Measurements from ENCODE around the gene DRGX.

DRGX gene

GRCh38 chr10:49334964-49335363 is 60.9 kb downstream of the DRGX start:
- ATAC-seq: no peak

DNA sequence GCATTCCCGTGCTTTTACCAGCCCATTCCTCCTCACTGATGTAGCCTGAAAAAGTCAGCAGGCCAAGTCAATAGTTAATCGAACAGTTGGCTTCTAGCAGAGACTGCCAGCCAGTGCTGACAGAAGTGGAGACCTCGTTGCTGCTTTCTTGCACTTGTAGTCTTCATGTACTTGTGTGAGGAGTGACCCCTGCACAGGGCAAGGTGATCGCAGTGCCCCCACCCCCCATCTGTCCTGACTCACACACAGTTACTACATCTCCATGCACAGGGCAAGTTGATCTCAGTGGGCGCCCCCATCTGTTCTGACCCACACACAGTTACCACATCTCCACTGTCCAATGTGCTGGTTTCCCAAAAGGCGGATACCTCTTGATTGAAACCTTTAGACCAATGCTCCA is 62.7 kb downstream of the DRGX start:
- no peak for ATAC-seq

DNA sequence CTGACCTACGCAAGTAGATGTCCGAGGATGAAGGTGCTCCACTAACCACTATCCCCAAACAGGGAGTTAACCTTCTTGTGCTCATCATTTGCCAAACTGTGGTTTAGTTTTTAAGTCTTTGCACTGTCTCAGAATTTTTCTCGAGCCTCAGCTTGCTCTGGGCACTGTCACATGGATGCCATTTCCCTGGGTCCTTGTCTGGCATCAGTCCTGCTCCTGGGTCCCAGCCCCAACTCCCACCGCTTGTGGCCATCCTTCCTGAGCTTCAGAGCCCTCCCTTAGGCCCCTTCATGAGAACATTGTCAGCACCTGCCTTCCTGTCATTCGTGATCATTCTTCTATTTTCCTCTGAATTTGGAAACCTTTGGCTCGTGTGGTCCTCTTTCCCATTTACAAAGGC is 63.1 kb downstream of the DRGX start:
- ATAC-seq: no peak

- ATAC-seq: no peak
Observed at GRCh38 chr10:49332333-49332732, 63.6 kb downstream of the DRGX start.

DNA sequence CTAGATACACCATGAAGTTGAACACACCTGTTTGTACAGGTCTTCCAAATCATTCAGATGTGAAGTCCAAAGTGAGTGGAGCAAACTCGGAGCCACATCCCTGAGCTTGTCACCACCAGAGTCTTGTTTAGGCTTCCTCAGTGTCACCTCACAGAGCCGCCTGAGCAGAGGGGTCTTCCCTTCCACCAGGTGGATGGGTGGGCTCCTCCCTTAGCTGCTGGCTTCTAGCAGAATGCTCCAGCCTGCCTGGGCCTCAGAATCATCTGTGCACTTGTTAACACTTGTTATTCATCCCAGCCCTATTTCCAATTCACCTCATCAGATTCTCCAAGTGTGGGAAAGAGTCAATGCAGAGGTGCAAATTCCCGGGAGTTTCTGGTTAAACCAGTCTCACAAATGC is 64.5 kb downstream of the DRGX start:
- no peak for ATAC-seq

- no peak for ATAC-seq
Observed at GRCh38 chr10:49330127-49330665, 65.7 kb downstream of the DRGX start.

DNA sequence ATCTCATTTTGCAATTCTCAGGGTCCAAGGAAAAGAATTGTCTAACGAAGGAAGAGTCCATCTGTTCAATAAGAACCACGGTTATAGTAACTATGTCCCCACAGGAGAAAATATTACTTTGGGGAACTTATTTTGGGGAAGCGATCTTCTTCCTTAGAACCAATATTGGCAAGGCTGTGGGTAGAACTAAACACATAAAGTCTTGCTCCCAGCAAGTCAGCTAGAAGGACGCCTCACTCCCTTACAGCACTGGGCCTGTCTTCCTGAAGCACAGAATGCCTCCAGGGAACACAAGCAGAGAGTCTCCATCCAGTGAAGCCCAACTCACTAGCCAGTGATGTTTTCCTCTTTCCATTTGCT is 66.8 kb downstream of the DRGX start:
- ATAC-seq: no peak

- no peak for ATAC-seq
Observed at GRCh38 chr10:49328401-49329145, 67.3 kb downstream of the DRGX start.

DNA sequence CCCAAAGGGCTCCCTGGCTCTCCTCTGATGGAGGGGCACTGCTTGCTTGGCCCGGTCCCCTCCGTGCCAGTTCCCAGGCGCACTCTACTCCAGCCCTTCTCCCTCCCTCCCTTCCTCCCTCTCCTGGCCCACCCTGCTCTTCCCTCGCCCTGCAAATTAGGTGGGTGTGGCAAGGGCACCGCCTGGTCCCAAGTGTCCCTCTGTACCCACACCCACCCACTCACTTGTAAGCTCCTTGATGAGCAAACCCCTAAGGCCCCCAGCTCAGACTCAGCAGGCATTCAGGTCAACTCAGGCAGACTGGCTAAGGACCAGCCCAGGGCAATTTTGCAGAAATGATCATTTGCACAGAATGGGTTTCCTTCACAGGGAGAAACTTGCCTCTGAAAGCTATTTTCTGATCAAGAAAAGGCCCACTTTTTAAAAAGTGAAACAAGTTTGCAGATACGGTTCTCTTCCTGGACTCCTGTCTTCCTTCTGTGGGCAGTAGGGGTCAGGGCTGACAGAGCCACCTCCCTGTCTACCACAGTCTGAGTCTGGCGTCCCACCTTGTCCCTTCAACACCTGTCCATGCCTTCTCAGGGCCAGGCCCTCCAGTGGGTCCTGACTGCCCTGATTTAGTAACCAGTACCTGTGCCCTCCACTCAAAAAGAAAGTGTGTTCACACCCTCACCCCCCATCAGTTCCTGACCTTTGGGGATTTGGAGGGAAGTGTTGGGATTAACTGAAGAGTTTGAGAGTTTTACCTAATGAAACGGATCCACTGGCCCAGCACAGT is 68.7 kb downstream of the DRGX start:
- no peak for ATAC-seq

DNA sequence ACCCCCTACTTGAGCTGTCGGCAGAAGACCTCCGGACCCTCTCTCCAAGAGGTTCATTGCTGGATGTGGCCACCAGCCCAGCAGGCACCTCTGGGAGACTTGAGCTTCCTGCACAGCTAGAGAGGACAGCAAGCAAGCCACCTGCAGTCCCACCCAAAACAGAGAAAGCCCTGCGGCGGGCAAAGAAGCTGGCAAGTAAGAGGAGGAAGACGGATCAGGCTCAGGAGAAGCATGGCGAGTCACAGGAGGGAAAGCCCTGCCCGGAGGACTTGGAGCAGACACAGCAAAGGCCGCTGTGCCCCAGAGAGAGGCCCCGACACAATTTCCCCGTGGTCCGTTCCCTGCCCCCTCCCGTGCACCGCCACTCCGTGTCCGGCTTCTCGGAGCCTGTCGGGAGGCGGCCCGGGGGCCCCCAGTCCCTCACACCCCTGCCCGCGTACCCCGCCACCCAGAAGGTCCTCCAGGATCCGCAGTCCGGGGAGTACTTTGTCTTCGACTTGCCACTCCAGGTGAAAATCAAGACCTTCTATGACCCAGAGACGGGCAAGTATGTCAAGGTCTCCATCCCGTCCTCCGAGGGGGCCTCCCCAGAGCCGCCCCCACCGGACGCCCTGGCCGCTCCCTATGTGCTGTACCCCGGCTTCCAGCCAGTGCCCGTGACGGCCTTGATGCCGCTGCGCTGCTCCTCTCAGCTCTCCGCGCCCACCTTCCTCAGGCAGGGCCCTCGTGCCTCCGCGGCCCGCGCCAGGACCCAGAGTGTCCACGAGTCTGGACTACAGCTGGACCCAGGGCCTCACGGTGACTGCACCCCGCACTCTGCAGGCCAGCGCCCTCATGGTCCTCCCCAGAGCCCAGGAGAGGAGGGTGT is 69.7 kb downstream of the DRGX start:
- no peak for ATAC-seq

- ATAC-seq: no peak
Observed at GRCh38 chr10:49325131-49325915, 70.6 kb downstream of the DRGX start.

DNA sequence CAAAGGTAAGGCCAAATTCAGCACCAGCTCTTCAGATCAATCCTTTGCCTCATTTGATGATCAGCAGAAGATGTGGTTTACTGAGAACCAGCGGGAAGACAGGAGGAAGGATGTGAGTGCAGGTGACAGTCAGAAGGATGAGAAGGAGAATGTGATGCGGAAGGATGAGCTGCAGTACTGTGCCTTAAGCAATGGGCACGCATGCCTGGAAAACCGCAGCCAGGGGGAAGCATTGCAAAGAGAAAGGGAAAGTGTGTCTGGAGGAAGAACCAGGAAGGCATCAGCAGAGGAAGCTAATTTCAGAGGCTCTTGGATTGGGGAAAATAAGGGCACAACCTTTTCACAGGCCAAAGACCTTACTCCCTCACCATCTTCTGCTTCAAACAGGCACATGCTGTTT is 71.2 kb downstream of the DRGX start:
- no peak for ATAC-seq

DNA sequence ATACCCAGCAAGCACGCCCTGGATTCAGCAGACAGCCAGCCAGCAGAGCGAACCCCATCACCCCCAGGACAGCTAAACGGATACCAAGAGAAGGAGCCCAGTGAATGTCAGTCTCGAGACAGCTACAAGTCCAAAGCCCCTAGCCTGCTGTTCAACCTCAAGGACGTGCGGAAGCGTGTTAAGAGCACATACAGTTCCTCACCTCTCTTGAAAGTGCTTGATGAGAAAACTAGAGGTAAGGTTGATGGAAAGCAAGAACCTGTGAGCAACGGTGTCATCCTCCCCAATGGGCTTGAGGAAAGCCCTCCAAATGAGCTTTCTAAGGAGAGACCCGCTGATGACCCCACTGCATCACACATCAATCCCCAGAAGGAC is 72.0 kb downstream of the DRGX start:
- no peak for ATAC-seq

DNA sequence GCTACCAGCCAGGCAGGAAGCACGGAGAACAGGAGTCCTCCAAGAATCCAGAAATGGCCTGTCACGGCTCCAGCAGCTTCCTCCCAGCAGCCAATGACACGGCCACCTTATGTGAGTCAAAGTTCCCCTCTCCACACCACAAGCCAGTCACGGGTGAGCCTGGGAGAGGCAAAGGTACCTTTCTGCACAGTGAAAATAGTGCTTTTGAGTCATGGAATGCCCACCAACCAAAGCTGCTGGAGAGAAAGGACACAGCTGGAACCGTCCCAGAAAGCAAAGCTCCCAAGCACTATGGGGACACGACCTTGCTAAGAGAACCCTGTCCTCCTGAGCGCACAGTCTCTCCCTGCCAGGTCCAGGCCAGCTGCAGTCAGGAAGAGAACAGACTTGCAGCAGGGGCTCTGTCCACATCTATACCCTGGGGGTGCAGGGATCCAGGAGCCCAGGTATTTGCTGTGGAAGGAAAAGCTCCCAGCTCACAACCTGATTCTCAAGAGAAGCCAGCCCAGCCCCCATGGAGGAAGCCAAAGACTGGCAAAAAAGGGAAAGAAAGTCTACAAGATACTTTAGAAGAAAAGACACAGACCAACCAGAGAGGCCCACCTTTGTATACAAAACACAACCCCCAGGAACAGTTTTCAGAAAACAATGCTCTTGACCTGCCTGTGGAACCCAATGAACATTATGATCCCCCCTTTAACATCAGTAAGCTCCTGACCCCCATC is 72.6 kb downstream of the DRGX start:
- no peak for ATAC-seq

- no peak for ATAC-seq
Observed at GRCh38 chr10:49322371-49323170, 73.3 kb downstream of the DRGX start.

DNA sequence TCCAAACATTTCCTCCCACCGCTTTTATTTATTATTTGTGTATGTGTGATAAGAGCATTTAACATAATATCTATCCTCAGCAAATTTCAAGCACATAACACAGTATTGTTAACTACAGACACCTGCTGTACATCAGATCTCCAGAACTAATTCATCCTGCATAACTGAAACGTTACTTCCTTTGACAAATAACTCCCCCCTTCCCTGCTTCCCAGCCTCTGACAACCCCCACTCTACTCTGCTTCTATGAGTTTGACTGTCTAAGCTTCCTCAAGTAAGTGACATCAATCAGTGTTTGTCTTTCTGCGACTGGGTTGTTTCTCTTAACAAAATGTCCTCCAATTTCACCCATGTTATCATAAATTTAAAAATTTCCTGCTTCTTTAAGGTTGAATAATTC is 74.9 kb downstream of the DRGX start:
- ATAC-seq: no peak

- ATAC-seq: no peak
Observed at GRCh38 chr10:49320191-49320590, 75.7 kb downstream of the DRGX start.

DNA sequence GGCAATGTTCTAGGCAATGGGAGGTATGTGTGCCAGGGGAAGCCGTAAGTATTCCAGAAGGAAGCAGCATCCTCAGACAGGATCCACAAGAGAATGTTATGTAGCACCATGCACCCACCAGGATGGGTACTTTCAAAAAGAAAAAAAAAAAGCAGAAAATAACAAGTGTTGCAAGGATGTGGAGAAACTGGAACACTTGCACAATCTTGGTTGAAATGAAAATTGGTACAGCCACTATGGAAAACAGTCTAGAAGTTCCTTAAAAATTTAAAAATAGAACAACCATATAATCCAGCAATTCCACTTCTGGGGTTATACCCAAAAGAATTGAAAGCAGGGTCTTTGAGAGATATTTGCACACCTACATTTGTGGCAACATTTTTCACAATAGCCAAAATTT is 76.7 kb downstream of the DRGX start:
- ATAC-seq: no peak

DNA sequence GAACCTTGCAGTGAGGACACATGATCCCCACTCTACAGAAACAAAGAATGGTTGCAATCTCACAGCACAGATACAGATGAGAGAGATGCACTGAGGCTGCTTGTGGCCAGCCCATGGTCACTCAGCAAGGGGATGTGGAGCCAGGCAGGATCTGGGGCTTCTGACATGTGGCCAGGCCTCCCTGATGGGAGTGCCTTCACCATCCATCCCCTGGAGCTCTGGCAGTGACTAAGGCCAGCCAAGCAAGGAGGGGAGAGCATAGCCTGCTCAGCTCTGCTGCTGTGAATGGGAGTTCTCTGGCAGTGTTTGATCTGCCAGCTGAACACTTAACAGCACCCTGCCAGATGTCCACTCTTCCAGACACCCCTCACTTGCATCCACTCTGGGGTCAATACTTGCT is 77.1 kb downstream of the DRGX start:
- no peak for ATAC-seq

DNA sequence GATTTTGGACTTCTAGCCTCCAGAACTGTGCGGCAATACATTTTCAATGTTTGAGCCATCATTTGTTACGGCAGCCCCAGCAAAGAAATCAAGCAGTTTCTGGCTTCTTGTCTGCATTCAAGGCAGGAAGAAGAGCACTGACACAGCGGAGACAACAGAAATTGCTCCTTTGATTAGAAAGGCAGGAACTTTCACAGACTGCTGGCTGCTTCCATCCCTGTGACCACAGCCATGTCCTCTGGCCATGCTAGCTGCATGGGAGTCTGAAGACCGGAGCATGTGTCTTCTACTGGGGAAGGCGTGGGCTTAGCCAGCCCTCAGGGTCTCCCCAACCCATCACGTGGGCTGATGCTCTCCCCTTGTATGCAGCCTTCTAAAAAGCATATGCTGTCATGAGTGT is 77.9 kb downstream of the DRGX start:
- ATAC-seq: no peak

DNA sequence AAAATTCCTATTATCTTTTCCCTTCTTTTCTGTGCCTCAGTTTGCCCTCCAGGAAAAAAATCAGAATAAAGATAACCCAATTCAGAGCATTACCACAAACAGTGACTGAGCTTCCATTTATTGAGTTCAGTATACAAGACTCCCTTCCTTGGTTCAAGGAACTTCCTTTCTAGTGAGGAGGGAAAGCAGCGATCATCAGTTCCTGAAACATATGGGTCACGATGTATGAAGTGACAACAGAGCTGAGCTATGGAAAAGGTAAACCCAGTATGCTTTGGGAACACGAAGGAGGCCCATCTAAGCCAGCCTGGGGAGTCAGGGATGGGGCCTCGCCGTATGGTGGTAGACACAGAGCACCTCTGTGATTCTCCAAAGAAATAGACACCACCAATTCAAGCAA is 81.1 kb downstream of the DRGX start:
- ATAC-seq: no peak
